GM12874 (cell line): Measurements from ENCODE around the gene MAP2K7.

ENCODE experiments used
- CTCF ChIP-seq: IDR thresholded peaks from 2 replicates; pipeline ENCODE4 v1.5.1; 2011; ENCODE audit warnings: low read depth, mild to moderate bottlenecking, control low read depth, low read length, moderate library complexity; ENCODE audit not compliant: insufficient read depth

The MAP2K7 gene

DNA sequence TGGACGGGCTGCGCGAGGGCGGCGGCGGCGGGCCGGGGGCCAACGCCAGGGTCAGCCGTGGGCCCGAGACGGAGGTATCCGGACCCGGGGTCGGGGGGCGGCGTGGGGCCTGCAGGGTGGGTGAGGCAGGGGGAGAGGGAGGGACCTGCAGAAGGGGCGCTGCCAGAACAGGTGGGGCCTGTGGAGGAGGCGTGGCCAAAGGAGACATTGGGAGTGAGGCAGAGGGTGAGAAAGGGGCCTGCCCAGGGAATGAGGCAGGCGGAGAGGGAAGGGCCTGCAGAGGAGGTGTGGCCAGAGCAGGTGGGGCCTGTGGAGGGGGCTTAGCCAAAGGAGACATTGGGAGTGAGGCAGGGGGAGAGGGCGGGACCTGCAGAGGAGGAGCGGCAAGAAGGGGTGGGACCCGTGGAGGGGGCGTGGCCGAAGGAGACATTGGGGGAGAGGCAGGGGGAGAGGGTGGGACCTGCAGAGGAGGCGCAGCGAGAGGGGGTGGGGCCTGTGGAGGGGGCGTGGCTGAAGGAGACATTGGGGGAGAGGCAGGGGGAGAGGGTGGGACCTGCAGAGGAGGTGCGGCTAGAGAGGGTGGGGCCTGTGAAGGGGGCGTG, 33.7 kb upstream of the MAP2K7 start:
- no peak for TF ChIP-seq CTCF

DNA sequence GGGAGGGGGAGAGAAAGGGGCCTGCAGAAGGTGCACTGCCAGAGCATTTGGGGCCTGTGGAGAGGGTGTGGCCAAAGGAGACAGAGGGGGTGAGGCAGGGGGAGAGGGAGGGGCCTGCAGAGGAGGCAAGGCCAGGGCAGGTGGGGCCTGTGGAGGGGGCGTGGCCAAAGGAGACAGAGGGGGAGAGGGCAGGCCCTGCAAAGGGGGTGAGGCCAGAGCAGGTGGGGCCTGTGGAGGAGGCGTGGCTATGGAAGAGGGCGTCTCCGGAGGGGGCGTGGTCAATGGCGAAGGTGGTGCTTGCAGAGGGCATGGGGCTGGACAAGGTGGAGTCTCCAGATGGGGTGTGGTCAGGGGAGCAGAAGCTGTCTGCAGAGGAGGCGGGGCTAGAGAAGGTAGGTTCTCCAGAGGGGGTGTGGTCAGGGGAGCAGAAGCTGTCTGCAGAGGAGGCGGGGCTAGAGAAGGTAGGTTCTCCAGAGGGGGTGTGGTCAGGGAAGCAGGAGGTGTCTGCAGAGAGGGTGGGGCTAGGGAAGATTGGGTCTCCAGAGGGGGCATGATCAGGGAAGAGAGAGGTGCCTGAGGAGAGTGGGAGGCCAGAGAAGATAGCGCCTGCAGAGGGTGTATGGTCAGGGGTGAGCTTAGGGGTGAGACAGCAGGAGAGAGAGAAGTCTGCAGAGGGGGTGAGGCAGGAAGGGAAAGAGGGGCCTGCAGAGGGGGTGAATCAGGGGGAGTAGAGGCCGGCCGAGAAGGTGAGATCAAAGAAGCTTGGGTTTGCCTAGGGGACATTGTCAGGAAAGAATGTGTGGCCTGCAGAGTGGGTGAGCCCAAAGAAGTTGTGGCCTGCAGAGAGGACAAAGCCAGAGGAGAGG, 32.9 kb upstream of the MAP2K7 start:
- TF ChIP-seq CTCF, result no peak

GRCh38 chr19:7871437-7872305, 32.0 kb upstream of the MAP2K7 start:
- no peak for TF ChIP-seq CTCF

GRCh38 chr19:7872306-7873204, 31.1 kb upstream of the MAP2K7 start:
- TF ChIP-seq CTCF, result no peak

- TF ChIP-seq CTCF, result no peak
Measured at GRCh38 chr19:7873304-7874075, 30.2 kb upstream of the MAP2K7 start.

- no peak for TF ChIP-seq CTCF
Measured at GRCh38 chr19:7874076-7874896, 29.4 kb upstream of the MAP2K7 start, which contains the start of gene PRR36. Gene PRR36 (minus strand): TSS chr19:7874390. CDS start chr19:7873689, 701 bp downstream.
